GM12872 (cell line): ENCODE data around the gene KRTAP17-1.

Experiments used
- CTCF ChIP-seq: IDR thresholded peaks from 3 replicates; pipeline ENCODE4 v1.5.1; 2011; ENCODE audit warnings: low read depth, mild to moderate bottlenecking, low read length, moderate library complexity; ENCODE audit not compliant: insufficient read depth

KRTAP17-1 gene

GRCh38 chr17:41329279-41329948 is 13.9 kb upstream of the KRTAP17-1 start:
- peak; percentile 83 for TF ChIP-seq CTCF

- TF ChIP-seq CTCF, result no peak
These were observed 12.7 kb upstream of the KRTAP17-1 start for GRCh38 chr17:41328207-41328606.

- no peak for TF ChIP-seq CTCF
These were observed 12.1 kb upstream of the KRTAP17-1 start for GRCh38 chr17:41327411-41328120.

- TF ChIP-seq CTCF, result 0 out of 3 replicates have a peak, but pooled peaks have one; percentile 2
These were observed 10.9 kb upstream of the KRTAP17-1 start for GRCh38 chr17:41326173-41327145.

GRCh38 chr17:41325611-41326010 is 10.1 kb upstream of the KRTAP17-1 start:
- TF ChIP-seq CTCF, result no peak

GRCh38 chr17:41325126-41325525 is 9.6 kb upstream of the KRTAP17-1 start:
- no peak for TF ChIP-seq CTCF
